HG02884 (cell line): ENCODE data around the gene GNGT1.
"Not testable (repeated sequence)": the region's sequence is repeated elsewhere in the genome, so short reads cannot be mapped to it uniquely, and the experiment has no call there.

ENCODE experiments used
- ATAC-seq: cut with Tn5 transposase; IDR thresholded peaks from one replicate; pipeline ENCODE4 v1.9.1; 2021; ENCODE audit warnings: mild to moderate bottlenecking, moderate library complexity; ENCODE audit not compliant: unreplicated experiment

Gene GNGT1

DNA sequence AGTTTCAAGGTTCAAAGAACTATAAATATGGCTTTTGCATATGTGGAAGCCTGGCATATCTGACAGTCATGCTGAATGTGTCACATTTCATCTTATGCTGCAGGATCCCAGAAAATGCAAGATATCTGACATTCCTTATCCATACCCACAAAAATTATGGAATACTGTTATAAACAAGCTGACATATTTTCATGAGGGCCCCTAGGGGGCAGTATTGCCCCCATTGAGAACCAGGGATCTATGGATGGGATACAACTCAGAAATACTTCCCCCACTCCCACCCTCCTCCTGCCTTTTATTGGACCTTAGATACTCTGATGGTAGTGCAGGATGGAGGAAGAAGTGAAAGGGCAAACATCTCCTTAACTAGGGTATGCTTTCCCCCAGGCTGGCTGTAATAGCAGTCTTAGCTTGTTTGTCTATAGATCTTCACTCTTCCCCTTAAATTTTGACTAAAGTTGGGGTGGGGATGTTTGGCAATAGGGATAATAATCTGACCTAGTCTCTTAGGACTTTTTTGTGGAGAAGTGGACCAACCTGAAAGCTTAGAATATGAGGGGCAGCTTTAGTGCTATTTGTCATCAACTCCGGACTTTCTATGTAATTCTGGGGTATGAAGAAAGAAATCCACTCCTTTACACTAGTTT lies 3.5 kb upstream of the GNGT1 start:
- ATAC-seq, result no peak

GRCh38 chr7:93910076-93910994 lies 4.0 kb downstream of the GNGT1 start:
- ATAC-seq, result no peak

GRCh38 chr7:93911242-93911641 lies 4.9 kb downstream of the GNGT1 start:
- ATAC-seq, result not testable (repeated sequence)

DNA sequence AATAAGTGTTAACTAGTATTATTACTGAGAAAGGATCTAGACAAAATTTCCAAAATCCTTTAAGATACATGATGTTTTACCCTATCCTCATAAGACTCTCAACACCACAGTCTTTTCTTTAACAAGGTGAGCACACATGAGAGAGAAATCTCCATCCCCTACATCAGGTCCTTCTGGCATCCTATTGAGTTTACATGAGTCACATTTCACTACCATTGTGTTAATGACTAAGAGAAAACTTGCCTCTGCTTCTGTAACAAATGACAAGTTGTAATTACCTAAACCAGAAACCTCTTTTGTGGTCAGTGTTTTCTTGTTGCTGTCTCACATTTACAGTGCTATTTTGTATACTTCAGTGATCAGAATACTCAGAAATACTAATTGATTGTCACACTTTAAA lies 5.3 kb downstream of the GNGT1 start:
- ATAC-seq, result peak; percentile 47

DNA sequence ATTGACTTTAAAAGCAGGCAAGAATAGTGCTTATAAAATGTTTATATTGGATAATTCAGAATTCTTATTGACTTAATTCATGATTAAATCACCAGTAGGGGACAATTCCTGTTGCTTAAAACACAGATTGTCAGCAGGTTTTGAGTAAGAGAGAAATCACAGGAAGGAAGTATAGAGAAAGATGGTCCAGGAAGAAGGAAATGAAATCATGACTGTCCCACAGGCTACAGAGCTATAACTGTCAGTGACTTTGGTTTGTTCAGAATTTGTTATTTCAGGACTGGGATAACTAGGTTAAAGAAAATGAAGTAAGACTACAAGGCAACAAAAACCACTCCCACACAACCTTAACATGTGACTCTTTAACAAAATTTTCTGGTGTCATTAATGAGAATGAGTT lies 6.8 kb downstream of the GNGT1 start:
- ATAC-seq, result no peak

- ATAC-seq, result no peak
Observed at GRCh38 chr7:93914581-93915066, 8.3 kb downstream of the GNGT1 start.

GRCh38 chr7:93915206-93915842 lies 9.0 kb downstream of the GNGT1 start:
- ATAC-seq, result not testable (repeated sequence)

DNA sequence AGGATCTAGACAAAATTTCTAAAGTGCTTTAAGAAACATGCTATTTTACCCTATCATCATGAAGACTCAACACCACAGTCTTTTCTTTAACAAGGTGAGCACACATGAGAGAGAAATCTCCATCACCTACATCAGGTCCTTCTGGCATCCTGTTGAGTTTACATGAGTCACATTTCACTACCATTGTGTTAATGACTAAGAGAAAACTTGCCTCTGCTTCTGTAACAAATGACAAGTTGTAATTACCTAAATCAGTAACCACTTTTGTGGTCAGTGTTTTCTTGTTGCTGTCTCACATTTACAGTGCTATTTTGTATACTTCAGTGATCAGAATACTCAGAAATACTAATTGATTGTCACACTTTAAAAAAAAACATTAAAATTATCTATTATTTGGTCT lies 9.5 kb downstream of the GNGT1 start:
- peak; percentile 63 for ATAC-seq

GRCh38 chr7:93916315-93916714 lies 9.9 kb downstream of the GNGT1 start:
- peak; percentile 8 for ATAC-seq

DNA sequence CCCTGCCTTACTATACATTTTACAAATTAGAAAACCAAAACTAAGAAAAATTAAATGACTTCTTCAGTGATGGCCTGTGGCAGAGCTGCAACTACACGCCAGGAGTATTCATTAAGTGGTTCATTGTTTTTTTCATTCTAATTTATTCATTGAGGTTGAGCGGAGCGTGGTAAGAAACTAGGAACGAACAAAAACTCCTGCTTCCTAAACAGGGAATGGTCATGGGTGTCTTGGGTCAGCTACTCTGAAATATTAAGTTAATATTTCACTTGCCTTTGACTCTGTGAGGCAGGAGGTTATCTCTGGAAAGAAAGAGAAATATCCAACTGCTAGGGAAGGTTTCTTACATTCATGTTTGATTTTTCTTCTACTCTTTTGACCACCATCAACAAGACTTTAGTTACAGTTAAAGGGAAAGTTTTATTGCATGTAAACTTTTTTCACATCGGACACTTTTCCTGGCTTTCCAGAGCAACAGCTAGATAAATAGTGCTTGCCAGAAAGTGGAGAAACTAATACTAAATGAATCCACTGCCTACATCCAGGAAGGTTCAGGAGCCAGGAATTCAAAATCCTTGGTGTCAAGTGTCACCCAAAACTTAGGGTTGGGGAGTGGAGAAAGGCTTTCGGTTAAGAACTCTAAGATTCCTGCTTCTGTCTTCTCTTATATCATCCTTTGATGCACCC lies 14.3 kb downstream of the GNGT1 start:
- no peak for ATAC-seq

- no peak for ATAC-seq
Observed at GRCh38 chr7:93921186-93921585, 14.8 kb downstream of the GNGT1 start.

- ATAC-seq, result peak; percentile 93
Observed at GRCh38 chr7:93921607-93922566, 15.5 kb downstream of the GNGT1 start, which contains the start of gene GNG11. GNG11 (plus strand) TSS chr7:93921735; CDS start chr7:93922138, 403 bp downstream.

DNA sequence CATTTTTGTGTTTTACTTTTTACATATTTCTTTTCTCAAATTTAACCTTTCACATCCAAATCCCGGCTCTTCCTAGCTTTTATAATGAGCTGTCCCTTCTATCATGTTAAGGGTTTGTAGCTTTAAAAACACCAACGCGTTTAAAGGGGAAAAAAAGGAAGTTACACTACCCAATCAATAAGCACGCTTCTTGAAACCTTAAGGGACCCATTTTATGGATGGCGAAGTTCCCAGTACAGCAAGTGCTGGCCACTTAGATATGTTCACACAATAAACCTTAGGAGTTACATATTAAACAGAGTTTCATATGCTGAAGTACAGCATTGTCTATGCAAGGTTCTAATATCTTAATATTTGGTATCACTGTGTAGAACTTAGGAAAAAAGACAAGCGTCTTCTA lies 16.9 kb downstream of the GNGT1 start:
- ATAC-seq, result no peak

- ATAC-seq, result no peak
Observed at GRCh38 chr7:93923942-93924341, 17.6 kb downstream of the GNGT1 start.

DNA sequence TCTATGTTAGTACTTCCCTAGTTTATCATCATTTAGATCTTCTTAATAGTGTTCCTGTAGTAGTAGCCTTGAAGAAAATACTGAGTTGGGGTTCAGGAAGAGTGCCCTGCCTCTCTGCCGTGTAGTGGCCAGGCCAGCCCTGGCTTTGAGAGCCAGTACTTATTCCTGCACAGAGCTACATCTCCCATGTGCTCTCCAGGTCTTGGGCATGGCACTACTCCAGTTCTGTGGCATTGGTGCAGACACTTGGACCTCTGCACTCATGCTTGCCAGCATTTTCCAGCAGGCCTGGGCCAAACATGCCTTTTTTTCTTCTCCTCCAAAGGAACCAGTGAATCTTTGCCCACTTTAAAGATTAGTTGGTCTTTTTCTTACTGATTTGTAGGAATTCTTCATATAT lies 20.4 kb downstream of the GNGT1 start:
- ATAC-seq, result no peak

GRCh38 chr7:93927585-93927984 lies 21.2 kb downstream of the GNGT1 start:
- ATAC-seq, result no peak

DNA sequence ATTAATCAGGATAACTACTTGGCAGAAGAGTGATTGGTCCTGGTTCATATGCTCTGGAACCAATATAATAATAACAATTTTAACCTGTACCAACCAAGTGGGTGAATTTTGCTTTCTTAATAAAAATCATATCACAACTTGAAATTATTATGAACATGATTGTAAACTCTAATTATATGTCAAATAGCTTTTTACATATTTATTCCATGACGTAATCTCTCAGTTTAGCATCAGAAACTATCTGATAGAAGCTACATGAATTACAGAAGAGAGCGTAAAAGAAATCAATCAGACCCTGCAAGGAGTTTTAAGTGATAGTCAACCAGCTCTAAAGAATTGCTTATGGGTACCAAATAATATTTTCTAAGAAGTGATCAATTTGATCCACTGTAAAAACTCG lies 25.3 kb downstream of the GNGT1 start:
- ATAC-seq, result no peak

GRCh38 chr7:93933156-93933555 lies 26.8 kb downstream of the GNGT1 start:
- no peak for ATAC-seq

- no peak for ATAC-seq
Observed at GRCh38 chr7:93935102-93935501, 28.7 kb downstream of the GNGT1 start.

DNA sequence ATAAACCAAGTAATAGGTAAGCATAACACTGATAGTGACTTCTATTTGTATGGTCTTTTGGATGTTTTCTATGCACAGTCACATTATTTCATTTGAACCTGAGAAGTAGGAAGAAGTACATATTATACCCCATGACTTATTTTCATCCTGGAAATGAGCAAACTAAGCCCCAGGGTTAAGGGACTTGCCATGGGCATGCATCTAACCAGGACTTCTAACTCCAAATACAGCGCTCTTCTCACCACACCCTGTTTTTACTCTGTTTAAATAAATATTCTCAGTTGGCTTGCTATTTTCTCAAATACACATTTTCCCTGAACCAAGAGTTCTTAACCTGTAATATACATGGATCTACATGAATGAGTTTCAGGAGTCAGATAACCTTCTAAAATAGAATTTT lies 31.5 kb downstream of the GNGT1 start:
- no peak for ATAC-seq
